Ascending aorta (tissue), 2 donors: ENCODE results near the gene SEZ6L. TPM values are rescaled to one million over a fixed set of nuclear protein-coding genes. Genes with fewer than 3 reads are reported as not detected.

Experiments used
- DNase-seq, 2 donors: peaks; one replicate each; pipeline ENCODE4 v3.0.0-alpha.2; 2019; ENCODE audit warnings: low spot score in 2 of 2
- H3K27ac ChIP-seq, 2 donors: fragments of 200-600 bp; sonication (generic); one replicate each; pipeline ENCODE4 v1.5.1; 2016 to 2017; ENCODE audit warnings: mild to moderate bottlenecking in 1 of 2
- H3K27me3 ChIP-seq: fragments of 200-600 bp; sonication (generic); one replicate; pipeline ENCODE4 v1.5.1; 2017
- H3K36me3 ChIP-seq, 2 donors: fragments of 200-600 bp; sonication (generic); one replicate each; pipeline ENCODE4 v1.5.1; 2016
- H3K4me1 ChIP-seq, 2 donors: fragments of 200-600 bp; sonication (generic); one replicate each; pipeline ENCODE4 v1.5.1; 2016 to 2017; ENCODE audit warnings: mild to moderate bottlenecking in 1 of 2
- H3K4me3 ChIP-seq, 2 donors: fragments of 200-600 bp; sonication (generic); one replicate each; pipeline ENCODE4 v1.5.1; 2016 to 2017; ENCODE audit warnings: mild to moderate bottlenecking in 1 of 2
- H3K9me3 ChIP-seq, 2 donors: fragments of 200-600 bp; sonication (generic); one replicate each; pipeline ENCODE4 v1.5.1; 2016
- CTCF ChIP-seq, 3 experiments: fragments of 200-600 bp in 2 of 3; fragments of 450-650 bp in 1 of 3; sonication (generic) in 2 of 3; IDR thresholded peaks; one replicate each; pipeline ENCODE4 v1.5.1; 2016 to 2019; ENCODE audit warnings: antibody characterized with exemption in 3 of 3, mild to moderate bottlenecking in 1 of 3, moderate library complexity in 1 of 3
- intact Hi-C: fragments of 100-400 bp; cut with DNase I; formaldehyde crosslinking; loops from one replicate; pipeline ENCODE4 v1.15.1; 2023
- total RNA-seq: library from RNA; depleted of rRNA; stranded (reverse); fragments of >200 nt; gene quantifications from one replicate; pipeline ENCODE4 v1.1.0, GENCODE V29; 2016

SEZ6L gene
- total RNA-seq, 1 donor from 2014 or later = not detected

DNA sequence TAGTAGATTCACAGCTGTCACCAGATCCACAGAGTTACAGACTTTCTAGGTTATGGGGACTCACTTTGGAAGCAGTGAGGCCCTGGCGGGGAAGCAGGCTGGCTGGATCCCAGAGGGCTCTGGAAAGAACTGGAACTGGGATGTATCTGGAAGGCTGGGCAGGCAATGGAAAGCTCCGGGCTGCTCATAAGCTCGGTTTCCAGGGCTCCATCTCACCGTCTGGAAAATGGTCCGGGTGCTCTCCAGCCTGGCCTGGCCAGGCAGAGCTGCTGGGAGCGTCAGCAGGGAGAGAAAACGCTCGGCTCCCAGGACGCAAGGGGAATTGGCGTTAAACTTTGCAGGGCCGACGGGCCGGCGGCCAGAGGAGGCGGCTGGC lies 335 bp upstream of the SEZ6L start:
- no peak for DNase-seq
- Histone ChIP-seq H3K27ac (no peak overlapping the region), H3K36me3 (no peaks in the 10 kb centered on the region), H3K27me3 (no peaks in the 10 kb centered on the region), H3K9me3 (no peaks in the 10 kb centered on the region), H3K4me1 (peaks cover 0 to 5% of the 10 kb centered on the region in 2 donors), H3K4me3 (peak overlapping the region; percentile 20 to 63)
- intact Hi-C loops = no loop called here
- TF ChIP-seq CTCF (IDR thresholded peaks at IDR 0.05) = no peak

- intact Hi-C loops = no loop called here
- no peak for TF ChIP-seq CTCF (IDR thresholded peaks at IDR 0.05)
- peaks cover 0 to 5% of the 10 kb centered on the region in 2 donors for H3K4me1 ChIP-seq
- no peaks in the 10 kb centered on the region for H3K9me3 ChIP-seq
- no peak overlapping the region for H3K27ac ChIP-seq
- H3K36me3 ChIP-seq = no peaks in the 10 kb centered on the region
- no peak for DNase-seq
- no peaks in the 10 kb centered on the region for H3K27me3 ChIP-seq
- H3K4me3 ChIP-seq = peak overlapping the region; percentile 20 to 63
Observed at GRCh38 chr22:26170112-26170492, 840 bp downstream of the SEZ6L start.

- intact Hi-C loops = no loop called here
- TF ChIP-seq CTCF (IDR thresholded peaks at IDR 0.05) = no peak
Observed at GRCh38 chr22:26170795-26171580, 1.7 kb downstream of the SEZ6L start.

DNA sequence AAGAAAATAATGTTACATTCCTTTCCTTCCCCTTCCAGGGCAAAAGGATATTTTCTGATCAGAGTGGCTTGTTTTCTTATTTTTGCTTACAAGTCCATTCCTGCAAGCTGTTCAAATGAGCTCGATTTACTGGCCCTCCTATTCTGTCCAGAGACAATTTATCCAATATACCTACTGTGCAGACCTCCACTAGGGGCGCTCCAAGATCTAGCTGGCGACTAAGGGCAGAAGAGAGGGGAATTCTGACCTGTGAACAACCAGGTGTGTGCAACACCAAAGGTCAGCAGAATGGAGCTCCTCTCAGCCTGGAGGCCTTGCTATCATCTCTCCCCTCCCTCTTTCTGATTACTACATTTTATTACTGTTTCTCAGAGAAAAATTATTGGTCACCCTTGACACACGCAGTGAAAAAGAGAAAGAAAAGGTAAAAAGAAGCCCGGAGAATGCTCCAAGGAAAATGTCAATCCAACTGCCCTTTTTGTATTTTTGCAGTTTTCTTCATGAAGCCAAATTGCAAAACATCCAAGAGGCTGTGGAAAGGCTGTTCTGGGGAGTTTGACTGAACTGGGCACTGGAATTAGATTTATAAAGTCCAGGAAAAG lies 3.2 kb downstream of the SEZ6L start:
- Histone ChIP-seq H3K4me1 (peaks cover 0 to 5% of the 10 kb centered on the region in 2 donors), H3K27ac (no peak overlapping the region), H3K9me3 (no peaks in the 10 kb centered on the region), H3K27me3 (no peaks in the 10 kb centered on the region), H3K4me3 (no peak overlapping the region), H3K36me3 (no peaks in the 10 kb centered on the region)
- no peak for DNase-seq
- TF ChIP-seq CTCF (IDR thresholded peaks at IDR 0.05) = peak in 2 of 3 experiments; percentile 9 to 44
- intact Hi-C loops = no loop called here

More at GRCh38 chr22:26170795-26171580, 1.7 kb downstream of the SEZ6L start:
- DNase-seq = no peak
- Histone ChIP-seq H3K4me3 (no peak overlapping the region), H3K27me3 (no peaks in the 10 kb centered on the region), H3K4me1 (peaks cover 0 to 5% of the 10 kb centered on the region in 2 donors), H3K9me3 (no peaks in the 10 kb centered on the region), H3K36me3 (no peaks in the 10 kb centered on the region), H3K27ac (no peak overlapping the region)

- Histone ChIP-seq H3K9me3 (no peaks in the 10 kb centered on the region), H3K4me1 (peaks cover 0 to 5% of the 10 kb centered on the region in 2 donors), H3K27ac (no peak overlapping the region), H3K4me3 (no peak overlapping the region), H3K36me3 (no peaks in the 10 kb centered on the region), H3K27me3 (no peaks in the 10 kb centered on the region)
- intact Hi-C loops = no loop called here
- no peak for TF ChIP-seq CTCF (IDR thresholded peaks at IDR 0.05)
- DNase-seq = no peak
Observed at GRCh38 chr22:26174280-26174679, 5.0 kb downstream of the SEZ6L start.
